Subcutaneous adipose tissue (tissue), 4 donors: ENCODE results near the gene FAM83C. TPM values are rescaled to one million over a fixed set of nuclear protein-coding genes. Genes with fewer than 3 reads are reported as not detected.

Experiments used
- total RNA-seq, 4 donors: library from RNA; depleted of rRNA; stranded (reverse); fragments of >200 nt; gene quantifications; one replicate each; pipeline ENCODE4 v1.1.0, GENCODE V29; 2016
- TF ChIP-seq, protein P1 (sequence below): fragments of 450-650 bp; IDR thresholded peaks from one replicate; pipeline ENCODE4 v1.5.1; 2016; ENCODE audit warnings: low read depth, mild to moderate bottlenecking, control low read depth, antibody characterized with exemption, moderate library complexity

FAM83C gene
- total RNA-seq, 4 donors from 2014 or later: not detected

DNA sequence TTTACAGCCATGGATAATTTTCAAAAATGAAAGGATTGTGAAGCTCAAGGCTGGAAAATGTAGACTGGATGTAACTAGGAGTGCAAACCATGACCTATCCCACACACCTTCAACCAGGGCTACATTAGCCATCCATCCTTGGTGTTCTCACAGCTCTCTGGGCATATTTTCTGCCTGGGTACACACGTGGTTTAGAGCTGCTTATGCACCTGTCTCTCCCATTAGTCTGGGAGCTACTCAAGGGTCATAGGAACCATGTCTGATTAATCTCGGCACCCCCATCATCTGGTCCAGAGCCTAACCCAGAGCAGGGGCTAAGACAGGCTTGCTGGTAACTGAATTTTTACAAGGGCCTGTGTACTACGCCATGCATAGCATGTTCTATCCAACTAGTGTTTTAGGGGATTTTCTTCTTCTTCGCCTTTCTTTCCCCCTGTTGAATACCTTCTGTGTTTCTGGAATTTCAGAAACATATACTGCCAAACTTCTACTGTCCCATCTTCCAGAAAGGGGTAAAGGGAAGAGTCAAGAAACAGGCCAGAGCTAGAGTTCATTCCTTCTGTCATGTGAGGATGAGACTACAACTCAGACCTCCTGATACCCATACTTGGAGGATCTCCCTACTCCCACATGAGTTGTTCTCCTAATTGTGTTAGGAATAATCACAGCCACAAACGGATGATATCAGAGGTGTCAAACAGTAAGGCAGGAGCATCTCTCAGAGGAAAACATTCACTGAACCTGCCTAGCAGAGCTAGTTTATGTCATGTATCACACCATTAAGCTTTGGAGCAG, 25.4 kb upstream of the FAM83C start:
- TF ChIP-seq, protein P1, sequence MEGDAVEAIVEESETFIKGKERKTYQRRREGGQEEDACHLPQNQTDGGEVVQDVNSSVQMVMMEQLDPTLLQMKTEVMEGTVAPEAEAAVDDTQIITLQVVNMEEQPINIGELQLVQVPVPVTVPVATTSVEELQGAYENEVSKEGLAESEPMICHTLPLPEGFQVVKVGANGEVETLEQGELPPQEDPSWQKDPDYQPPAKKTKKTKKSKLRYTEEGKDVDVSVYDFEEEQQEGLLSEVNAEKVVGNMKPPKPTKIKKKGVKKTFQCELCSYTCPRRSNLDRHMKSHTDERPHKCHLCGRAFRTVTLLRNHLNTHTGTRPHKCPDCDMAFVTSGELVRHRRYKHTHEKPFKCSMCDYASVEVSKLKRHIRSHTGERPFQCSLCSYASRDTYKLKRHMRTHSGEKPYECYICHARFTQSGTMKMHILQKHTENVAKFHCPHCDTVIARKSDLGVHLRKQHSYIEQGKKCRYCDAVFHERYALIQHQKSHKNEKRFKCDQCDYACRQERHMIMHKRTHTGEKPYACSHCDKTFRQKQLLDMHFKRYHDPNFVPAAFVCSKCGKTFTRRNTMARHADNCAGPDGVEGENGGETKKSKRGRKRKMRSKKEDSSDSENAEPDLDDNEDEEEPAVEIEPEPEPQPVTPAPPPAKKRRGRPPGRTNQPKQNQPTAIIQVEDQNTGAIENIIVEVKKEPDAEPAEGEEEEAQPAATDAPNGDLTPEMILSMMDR: no peak

DNA sequence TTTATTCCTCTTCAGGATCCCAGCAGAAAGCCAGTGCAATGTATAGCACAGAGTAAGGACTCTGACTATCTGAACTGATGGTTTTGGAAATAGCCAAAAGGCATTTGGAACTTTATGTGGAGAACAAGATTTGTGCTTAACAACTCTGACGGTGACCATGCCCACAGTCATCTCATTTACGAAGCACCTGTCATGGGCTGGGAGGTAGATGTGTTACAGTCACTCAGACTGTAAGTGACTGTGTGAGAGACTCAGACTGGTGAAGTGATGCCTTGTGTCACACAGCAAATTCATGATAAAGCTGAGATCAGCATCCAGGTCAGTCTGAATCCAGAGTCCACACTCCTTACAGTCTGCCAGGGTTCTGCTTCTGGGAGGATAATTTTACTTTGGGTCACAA, 23.9 kb upstream of the FAM83C start:
- TF ChIP-seq, protein P1: no peak

DNA sequence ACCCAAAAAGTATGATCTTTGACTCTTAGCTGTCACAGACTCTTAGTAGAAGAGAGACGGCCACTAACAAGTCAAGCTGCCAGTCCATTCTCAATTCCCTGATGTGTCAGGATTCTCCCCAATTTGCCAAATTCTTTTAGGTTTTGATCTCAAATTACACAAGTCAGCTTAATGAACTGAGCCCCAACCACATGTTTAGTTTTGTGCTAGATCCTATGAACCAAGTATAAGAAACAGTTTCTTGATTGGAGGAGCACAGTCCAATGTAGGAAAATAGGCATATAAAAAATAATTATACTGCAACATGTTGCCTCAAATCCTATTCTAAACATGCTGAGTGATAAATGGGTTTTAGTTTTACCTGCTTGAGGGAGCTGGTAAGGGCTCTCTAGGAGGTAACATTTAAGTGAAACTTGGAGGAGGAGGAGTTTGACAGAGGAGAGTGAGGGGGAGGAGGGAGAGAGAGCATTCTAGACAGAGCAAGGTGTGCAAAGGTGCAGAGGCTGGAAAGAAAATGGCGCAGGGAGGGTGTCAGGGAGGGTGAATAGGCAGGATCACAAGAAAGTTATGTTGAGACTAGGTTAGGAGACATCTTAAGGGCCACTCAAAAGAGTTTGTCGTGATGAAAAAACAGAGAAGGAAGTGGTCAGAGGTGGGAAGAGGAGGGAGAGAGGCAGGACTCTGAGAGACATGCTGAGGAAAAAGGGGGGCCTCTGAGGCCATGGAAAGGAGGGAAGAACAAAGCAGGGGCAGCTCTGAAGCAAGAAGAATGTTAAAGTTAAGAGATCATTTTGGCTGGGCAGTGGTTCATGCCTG, 22.8 kb upstream of the FAM83C start:
- TF ChIP-seq, protein P1: no peak

DNA sequence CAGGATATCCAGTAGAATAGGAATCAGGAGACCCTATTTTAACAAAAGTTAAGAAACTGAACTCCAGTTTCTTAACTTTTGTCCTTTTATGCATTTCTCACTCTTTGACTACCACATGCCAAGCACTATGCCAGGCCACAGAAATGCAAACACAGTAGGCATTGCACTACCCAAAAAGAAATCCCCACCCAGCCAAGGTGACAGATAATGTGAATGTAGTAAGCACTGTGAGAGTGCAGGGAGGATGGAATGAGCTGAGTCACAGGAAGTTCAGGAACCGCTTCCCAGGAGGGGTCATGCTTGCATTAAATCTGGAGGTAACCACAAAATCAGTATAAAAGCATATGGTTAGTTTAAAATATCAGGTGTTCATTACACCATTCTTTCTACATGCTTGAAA, 20.1 kb upstream of the FAM83C start:
- TF ChIP-seq, protein P1: no peak

DNA sequence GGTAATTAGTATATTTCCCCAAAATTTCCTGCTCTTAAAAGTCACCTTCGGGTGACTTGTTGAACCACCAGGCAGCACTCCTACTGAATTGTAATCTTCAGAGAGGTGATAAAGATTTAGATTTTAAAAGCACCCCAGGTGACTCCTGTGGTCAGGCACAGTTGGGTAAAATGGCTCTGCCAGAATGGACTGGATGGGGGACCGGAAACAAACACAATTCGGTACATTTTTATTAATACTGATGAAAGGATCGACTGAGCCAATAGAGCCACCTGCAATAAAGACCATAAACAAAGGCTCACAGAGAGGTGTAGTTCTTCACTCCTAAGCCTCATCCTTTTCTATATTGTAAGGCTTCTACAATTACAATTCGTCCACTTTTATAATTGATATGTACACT, 19.6 kb upstream of the FAM83C start:
- TF ChIP-seq, protein P1: no peak

DNA sequence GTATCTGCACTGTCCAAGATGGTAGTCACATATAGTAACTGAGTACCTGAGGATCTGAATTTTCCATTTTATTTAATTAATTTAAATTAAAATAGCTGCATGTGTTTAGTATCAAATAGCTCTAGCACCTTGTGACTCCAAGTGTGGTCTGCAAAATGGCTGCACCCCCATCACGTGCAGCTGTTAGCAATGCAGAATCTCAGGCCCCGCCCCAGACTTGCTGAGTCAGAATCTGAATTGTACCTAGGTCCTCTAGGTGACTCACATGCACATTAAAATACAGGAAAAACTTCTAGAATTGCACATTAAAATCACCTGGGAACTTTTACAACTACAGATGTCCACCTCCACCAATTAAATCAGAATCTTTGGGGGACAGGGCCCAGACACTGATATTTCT, 19.2 kb upstream of the FAM83C start:
- TF ChIP-seq, protein P1: no peak
